DMS79 (cell line): ENCODE results near the gene AUTS2.

Experiments
- DNase-seq: peaks from one replicate; lab custom pipeline; 2025; lab: John Stamatoyannopoulos, UW

Gene AUTS2

GRCh38 chr7:70744492-70744891 lies 1146.2 kb downstream of the AUTS2 start:
- no peak for DNase-seq

DNA sequence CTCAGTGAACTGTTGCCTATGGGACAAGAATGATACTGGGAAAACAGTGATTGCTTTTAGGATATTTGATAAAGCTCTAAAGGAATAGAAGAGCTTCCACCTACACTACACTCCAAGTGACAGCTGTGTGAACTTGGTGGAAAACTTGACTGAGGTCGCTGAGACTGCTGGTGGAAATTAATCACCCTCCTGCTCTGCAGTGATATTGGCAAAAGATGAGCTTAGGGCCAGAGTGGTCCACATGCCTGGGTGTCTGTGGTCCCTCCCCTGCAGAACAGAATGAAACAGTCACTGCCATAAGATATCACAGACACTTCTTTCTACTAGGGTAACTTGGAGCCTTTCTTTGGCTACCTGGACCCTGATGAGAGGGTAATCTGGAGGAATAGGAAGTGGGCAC lies 1151.6 kb downstream of the AUTS2 start:
- DNase-seq, result no peak

- no peak for DNase-seq
These were observed 1153.6 kb downstream of the AUTS2 start for GRCh38 chr7:70751895-70752294.

GRCh38 chr7:70752794-70753241 lies 1154.5 kb downstream of the AUTS2 start:
- DNase-seq, result peak; percentile 58

- no peak for DNase-seq
These were observed 1158.5 kb downstream of the AUTS2 start for GRCh38 chr7:70756789-70757188.

GRCh38 chr7:70758646-70759045 lies 1160.4 kb downstream of the AUTS2 start:
- no peak for DNase-seq

GRCh38 chr7:70759674-70760073 lies 1161.4 kb downstream of the AUTS2 start:
- no peak for DNase-seq

DNA sequence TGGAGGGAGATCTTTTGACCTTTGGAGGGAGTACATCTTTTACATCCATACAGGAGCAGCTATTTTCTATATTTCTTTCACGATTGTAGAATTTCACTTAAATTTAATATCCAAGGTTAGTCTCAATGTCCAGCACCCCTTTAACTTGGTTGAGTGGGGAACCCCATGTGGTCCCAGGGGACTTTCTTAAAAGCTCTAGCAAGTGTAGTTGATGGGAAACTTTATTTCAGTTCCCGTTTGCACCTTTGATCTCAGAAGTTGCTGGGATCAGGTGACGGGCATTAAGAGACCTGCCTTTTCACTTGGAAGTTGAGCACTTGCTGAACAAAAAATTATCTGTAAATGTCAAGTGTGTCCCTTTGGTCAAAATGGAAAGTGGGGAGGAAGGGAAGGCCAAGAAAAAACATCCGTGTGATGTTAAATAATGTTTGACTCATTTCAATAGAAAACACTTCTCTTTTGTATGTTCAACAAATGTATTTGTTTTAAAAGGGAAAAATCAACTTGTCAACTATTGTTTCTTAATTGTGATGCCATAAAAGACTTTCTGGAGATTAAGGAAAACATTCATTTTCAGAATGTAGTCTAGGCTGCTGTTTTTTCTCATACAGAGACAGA lies 1163.5 kb downstream of the AUTS2 start:
- no peak for DNase-seq

GRCh38 chr7:70762696-70763095 lies 1164.4 kb downstream of the AUTS2 start:
- no peak for DNase-seq

DNA sequence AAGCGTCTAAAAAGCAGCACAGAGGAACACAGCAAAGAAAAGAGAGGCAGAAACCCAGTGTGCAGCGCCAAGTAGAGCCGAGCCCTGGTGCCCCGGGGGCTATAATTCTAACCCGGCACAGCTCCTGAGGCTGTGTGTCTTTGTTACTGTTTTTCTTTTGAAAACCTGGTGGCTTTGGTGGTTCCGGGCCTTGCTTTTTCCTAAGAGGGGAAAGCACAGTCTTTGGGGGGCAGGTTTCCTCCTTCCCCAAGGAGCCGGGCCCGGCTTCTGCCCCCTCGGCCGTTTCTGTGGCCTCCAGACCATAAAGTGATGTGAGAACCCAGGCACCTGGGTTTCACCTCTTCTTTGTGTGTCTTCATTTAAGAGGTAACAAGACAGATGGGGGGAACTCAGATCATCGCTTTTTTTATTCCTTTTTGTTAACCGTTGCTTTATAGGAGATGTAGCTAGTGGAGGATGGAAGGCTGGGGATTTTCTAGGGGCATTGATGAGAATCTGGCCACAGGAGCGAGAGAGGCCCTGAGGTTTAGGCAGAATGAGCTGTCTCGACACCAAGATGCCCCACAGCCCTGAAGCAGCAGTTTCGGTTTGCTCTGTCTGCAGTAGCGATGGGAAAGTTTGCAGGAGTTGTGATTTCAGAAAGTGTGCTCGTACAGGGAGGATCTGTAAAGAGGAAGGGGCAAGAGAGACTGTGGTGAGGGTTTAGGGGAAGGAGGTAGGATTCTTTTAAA lies 1165.9 kb downstream of the AUTS2 start:
- DNase-seq, result no peak

DNA sequence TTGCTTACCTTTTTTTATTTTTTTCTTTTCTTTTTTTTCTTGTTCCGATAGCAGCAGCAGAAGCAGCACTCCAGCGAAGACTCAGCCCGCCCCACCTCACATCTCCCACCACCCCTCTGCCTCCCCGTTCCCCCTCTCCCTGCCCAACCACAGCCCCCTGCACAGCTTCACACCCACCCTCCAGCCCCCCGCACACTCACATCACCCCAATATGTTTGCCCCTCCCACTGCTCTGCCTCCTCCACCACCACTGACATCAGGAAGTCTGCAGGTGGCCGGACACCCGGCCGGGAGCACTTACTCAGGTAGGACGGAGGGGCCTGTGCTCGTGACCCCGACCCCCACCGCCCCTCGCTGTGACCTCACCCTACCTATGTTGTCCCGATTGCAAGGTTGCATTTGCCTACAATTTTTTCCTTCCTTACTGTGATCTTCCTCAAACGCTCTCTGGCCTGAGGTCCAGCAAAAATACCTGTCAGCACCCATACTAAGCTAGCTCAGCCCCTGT lies 1166.5 kb downstream of the AUTS2 start:
- no peak for DNase-seq

- DNase-seq, result no peak
These were observed 1167.4 kb downstream of the AUTS2 start for GRCh38 chr7:70765651-70766050.

- DNase-seq, result no peak
These were observed 1167.8 kb downstream of the AUTS2 start for GRCh38 chr7:70766109-70766508.

DNA sequence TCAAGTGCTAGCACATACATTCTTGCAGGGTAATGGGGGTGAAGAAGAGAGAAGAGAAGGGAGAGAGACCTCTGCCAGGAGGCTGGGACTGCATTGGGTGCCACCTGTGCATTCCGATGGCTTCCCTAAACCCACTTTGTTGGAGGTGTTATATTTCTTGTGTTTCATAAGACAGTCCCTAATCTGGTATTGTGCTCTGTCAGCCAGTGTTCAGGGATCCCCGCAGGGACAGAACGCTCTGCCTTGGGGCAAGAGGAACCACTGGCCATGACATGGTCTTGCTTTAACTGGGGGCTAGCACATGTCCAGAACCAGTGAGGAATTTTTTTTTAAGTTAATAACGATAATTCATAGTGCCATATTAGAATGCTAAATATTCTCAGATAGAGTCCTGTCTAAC lies 1168.4 kb downstream of the AUTS2 start:
- no peak for DNase-seq

- peak; percentile 55 for DNase-seq
These were observed 1171.9 kb downstream of the AUTS2 start for GRCh38 chr7:70770154-70770553.

DNA sequence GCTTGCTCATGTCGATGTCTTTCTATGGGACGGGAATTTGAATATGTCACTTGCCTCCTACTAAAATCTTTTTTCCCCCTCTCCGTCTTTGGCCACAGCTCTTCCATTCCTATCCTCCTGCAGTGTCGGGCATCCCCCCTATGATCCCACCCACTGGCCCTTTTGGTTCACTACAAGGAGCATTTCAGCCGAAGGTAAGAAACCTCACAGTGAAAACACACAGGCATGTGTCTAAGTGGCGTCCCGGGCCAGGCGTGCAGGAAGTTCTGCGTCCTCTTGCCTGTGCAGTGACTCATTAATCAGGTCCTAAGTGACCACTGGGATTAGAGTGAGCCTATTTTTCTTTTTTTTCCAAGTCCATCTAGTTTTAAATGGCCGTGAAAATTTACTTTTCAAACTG lies 1173.2 kb downstream of the AUTS2 start:
- no peak for DNase-seq

GRCh38 chr7:70772891-70773290 lies 1174.6 kb downstream of the AUTS2 start:
- no peak for DNase-seq

DNA sequence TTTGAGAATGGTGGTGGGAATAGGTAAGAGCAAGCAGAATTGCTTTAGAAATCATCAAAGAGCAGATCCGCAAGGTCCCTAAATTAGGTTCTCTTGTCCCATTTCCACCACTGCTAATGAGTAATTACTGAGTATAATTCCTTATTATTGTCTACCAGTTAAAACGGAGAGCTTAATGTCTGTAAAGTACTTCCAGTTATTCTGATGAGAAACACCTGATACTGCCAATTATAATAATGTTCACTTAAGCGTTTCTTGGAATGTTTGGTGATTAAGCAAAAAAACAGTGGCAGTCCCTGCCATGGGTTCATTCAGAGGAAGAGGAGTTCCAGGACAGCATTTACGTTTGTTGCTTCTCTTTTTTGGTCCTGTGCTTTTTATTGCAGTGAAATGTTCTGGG lies 1175.1 kb downstream of the AUTS2 start:
- no peak for DNase-seq

DNA sequence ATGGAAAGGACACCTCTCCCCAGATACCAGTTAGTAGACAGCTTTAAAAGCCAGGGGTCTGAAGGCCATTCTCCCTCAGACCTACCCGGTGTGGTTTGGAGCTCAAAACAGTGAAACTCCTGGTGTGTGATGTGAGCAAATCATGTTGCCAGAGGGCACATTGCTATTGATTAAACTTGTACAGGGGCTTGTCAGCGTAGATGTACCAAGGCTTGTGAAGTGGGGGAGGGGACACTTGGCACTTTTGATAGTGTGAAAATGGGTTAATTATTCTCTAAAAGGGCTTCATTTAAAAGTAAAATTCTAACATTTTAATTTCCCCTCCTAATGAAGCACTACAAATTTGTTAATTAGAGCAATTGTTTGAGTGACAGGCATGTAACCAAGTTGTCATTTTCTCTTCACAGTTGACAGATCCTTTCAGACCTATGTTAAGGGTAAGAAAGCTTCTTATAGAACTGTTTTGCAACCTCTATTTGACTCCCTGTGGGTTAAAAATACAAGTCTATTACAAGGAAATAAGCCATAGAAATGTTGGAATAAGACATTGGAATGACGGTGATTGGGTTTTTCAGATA lies 1176.8 kb downstream of the AUTS2 start:
- DNase-seq, result no peak

DNA sequence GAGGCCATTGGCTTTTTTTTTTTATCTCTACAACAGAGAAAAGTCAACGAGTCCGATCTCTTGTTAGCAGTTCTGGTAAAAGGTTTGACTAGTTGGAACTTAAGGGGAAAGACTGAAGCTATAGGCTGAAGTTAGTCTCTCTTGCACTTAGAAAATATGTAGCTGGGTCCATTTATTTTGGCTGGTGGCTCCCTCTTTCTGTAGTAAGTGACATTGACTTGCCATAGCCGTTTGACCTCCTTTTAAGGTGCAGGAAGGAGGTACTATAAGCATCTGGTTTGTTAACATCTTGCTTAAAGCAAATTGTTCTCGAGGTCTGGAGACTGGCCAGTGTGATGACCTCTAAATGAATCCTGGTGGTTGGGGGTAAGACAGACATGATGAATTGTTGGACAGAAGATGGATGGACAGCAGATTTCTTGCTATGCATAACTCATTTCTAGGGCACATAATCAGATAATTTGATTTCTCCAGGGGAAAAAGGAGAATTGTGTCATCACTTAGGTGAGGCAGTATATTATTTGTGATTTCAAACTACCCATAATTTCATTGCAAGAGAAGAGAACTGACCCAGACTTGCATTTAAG lies 1177.4 kb downstream of the AUTS2 start:
- no peak for DNase-seq

GRCh38 chr7:70776627-70777101 lies 1178.4 kb downstream of the AUTS2 start:
- peak; percentile 97 for DNase-seq

GRCh38 chr7:70777251-70777650 lies 1179.0 kb downstream of the AUTS2 start:
- DNase-seq, result no peak

- DNase-seq, result no peak
These were observed 1180.3 kb downstream of the AUTS2 start for GRCh38 chr7:70778585-70778984.
